Measurements from ENCODE around the gene SLC26A1.

SLC26A1 gene

GRCh38 chr4:1008840-1009541, 15.8 kb upstream of the SLC26A1 start:
- DNase-seq (ENCODE audit: low read depth), result no peak
- H3K4me3 ChIP-seq (ENCODE audit: low read depth, low read length), result peak overlapping the region; percentile 62
- no peak for TF ChIP-seq CTCF (conservative IDR thresholded peaks at IDR 0.05; ENCODE audit: low read depth, low read length)

DNA sequence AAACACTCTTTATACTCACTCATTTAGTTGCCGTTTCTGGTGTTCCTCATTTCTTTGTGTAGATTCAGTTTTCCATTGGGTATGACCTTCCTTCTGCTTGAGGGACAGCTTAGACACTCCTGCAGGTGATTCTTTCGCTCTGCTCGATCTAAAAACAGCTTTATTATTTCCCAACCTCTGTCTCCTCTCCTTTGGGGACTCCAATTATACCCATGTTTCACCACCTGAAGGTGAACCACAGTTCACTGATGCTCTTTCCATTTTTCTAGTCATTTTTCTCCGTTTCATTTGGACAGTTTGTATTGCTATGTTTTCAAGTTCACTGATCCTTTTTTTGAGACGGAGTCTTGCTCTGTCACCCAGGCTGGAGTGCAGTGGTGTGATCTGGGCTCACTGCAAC, 13.7 kb upstream of the SLC26A1 start:
- TF ChIP-seq CTCF (conservative IDR thresholded peaks at IDR 0.05; ENCODE audit: low read depth, low read length), result no peak
- H3K4me3 ChIP-seq (ENCODE audit: low read depth, low read length), result no peak overlapping the region
- DNase-seq (ENCODE audit: low read depth), result no peak

- no peak for TF ChIP-seq CTCF (conservative IDR thresholded peaks at IDR 0.05; ENCODE audit: low read depth, low read length)
- no peak for DNase-seq (ENCODE audit: low read depth)
- no peak overlapping the region for H3K4me3 ChIP-seq (ENCODE audit: low read depth, low read length)
These were observed 11.6 kb upstream of the SLC26A1 start for GRCh38 chr4:1004557-1005485.

DNA sequence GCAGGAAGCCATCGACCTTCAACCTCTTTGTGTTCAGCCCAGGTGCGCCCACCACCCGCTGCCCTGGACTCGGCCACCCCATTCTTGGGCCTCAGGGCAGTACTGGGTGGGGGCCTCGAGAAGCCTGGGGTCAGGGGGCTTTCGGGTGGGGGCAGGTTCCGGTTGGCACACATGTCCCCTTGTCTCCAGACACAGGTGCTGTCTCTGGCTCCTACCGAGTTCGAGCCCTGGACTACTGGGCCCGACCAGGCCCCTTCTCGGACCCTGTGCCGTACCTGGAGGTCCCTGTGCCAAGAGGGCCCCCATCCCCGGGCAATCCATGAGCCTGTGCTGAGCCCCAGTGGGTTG, 10.8 kb upstream of the SLC26A1 start:
- H3K4me3 ChIP-seq (ENCODE audit: low read depth, low read length), result no peak overlapping the region
- DNase-seq (ENCODE audit: low read depth), result no peak
- no peak for TF ChIP-seq CTCF (conservative IDR thresholded peaks at IDR 0.05; ENCODE audit: low read depth, low read length)

DNA sequence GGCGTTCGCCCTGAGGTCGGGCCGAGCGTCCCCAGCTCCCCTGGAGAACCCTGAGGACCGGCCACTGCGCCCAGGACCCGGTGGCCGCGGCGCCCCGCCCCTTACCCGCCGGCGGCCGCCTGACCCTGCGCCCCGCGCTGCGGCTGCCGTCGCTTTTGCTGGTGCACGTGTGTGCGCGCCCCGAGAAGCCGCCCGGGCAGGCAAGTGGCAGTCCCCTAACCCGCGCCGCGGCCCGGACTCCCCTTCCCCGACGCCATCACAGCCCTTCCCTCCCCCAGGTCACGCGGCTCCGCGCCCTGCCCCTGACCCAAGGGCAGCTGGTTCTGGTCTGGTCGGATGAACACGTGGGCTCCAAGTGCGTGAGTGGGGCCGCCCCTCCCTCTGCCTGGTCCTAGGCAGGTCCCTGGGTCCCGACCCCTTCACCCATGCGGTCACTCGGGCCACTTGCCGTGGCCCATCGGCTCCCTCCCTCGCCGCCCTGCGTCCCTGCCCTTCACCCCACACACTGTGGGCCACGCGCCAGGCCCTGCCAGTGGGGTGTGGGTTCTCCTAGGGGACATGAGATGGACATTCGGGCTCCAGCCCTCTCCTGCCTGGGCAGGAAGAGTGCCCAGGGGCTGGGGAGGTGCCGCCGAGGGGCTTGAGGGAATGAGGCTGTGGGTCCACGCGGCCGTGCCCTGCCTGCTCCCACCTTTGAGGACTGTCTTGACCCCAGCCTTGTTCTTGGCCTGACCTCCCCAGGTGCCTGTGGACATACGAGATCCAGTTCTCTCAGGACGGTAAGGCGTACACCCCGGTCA, 10.3 kb upstream of the SLC26A1 start:
- H3K4me3 ChIP-seq (ENCODE audit: low read depth, low read length), result no peak overlapping the region
- no peak for DNase-seq (ENCODE audit: low read depth)
- TF ChIP-seq CTCF (conservative IDR thresholded peaks at IDR 0.05; ENCODE audit: low read depth, low read length), result no peak

DNA sequence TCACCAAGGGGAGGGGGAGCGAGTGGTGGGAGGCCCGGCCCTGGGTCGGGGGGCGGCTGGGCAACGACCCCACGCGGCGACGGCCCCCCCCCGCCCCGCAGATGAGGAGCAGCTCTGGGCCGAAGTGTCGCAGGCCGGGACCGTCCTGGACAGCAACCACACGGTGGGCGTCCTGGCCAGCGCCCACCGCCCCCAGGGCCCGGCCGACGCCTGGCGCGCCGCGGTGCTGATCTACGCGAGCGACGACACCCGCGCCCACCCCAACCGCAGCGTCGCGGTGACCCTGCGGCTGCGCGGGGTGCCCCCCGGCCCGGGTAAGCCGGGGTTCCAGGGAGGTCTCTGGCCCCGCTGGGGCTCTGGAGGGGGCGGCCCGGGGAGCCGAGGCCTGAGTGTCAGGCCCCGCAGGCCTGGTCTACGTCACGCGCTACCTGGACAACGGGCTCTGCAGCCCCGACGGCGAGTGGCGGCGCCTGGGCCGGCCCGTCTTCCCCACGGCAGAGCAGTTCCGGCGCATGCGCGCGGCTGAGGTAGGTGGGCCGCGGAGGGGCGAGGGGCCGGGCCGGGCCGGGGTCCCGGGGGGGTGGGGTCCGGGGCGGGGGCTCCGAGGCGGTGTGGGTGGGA, 9.5 kb upstream of the SLC26A1 start:
- TF ChIP-seq CTCF (conservative IDR thresholded peaks at IDR 0.05; ENCODE audit: low read depth, low read length), result no peak
- H3K4me3 ChIP-seq (ENCODE audit: low read depth, low read length), result no peak overlapping the region
- DNase-seq (ENCODE audit: low read depth), result no peak
